Measurements from ENCODE around the gene KLRF1.

GRCh38 chr12:9864913-9865675, 37.8 kb downstream of the KLRF1 start:
- no peak for TF ChIP-seq POLR2A (IDR thresholded peaks at IDR 0.05)
- TF ChIP-seq CTCF (IDR thresholded peaks at IDR 0.05 in 4 of 5, conservative IDR thresholded peaks at IDR 0.05 in 1 of 5), result no peak
